ENCODE results near the gene ZSWIM9.

DNA sequence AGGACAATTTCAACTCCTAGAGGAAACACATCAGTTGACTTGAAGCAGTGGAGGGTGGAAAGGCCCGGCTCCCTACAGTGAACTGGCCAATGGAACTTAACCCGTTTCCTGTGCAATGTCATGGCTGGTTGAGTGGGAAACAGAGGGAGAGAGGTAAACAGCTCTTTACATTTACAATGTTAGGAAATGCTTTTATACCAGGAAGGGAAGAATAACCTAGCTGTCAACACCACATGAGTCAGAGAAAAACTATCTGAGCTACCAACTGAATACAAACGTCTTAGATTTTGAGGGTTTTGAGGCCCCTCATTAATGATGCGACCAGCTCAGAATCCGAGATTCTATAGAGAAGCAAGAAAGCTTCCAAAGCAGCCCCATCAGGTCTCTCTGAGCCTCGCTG, 48.5 kb downstream of the ZSWIM9 start:
- TF ChIP-seq, protein P1, sequence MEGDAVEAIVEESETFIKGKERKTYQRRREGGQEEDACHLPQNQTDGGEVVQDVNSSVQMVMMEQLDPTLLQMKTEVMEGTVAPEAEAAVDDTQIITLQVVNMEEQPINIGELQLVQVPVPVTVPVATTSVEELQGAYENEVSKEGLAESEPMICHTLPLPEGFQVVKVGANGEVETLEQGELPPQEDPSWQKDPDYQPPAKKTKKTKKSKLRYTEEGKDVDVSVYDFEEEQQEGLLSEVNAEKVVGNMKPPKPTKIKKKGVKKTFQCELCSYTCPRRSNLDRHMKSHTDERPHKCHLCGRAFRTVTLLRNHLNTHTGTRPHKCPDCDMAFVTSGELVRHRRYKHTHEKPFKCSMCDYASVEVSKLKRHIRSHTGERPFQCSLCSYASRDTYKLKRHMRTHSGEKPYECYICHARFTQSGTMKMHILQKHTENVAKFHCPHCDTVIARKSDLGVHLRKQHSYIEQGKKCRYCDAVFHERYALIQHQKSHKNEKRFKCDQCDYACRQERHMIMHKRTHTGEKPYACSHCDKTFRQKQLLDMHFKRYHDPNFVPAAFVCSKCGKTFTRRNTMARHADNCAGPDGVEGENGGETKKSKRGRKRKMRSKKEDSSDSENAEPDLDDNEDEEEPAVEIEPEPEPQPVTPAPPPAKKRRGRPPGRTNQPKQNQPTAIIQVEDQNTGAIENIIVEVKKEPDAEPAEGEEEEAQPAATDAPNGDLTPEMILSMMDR (IDR thresholded peaks at IDR 0.05; ENCODE audit: poor library complexity, severe bottlenecking), result no peak
- TF ChIP-seq EZH2 (IDR thresholded peaks at IDR 0.05; ENCODE audit: borderline replicate concordance, insufficient read depth, low read length, poor library complexity, severe bottlenecking) (no peak), RAD21 (conservative IDR thresholded peaks at IDR 0.05) (no peak), TAF1 (IDR thresholded peaks at IDR 0.05; ENCODE audit: low read depth) (no peak), SMC3 (conservative IDR thresholded peaks at IDR 0.05; ENCODE audit: poor library complexity) (no peak)
